Muscle of leg (tissue), 11 donors: Measurements from ENCODE around the gene ESYT2. TPM values are rescaled to one million over a fixed set of nuclear protein-coding genes. Genes with fewer than 3 reads are reported as not detected.

Experiments
- DNase-seq: peaks from one replicate; pipeline ENCODE4 v3.0.0; 2013
- H3K27ac ChIP-seq: one replicate; pipeline ENCODE4 v1.5.1; 2013; ENCODE audit warnings: mild to moderate bottlenecking, low read length, control low read depth
- H3K27me3 ChIP-seq: one replicate; pipeline ENCODE4 v1.6.1; 2013; ENCODE audit warnings: low read length; ENCODE audit not compliant: control insufficient read depth, insufficient read depth
- H3K36me3 ChIP-seq: one replicate; pipeline ENCODE4 v1.6.1; 2013; ENCODE audit warnings: low read length; ENCODE audit not compliant: control insufficient read depth, insufficient read depth
- H3K4me1 ChIP-seq: one replicate; pipeline ENCODE4 v1.6.1; 2013; ENCODE audit warnings: low read length; ENCODE audit not compliant: control insufficient read depth, insufficient read depth
- H3K4me3 ChIP-seq: one replicate; pipeline ENCODE4 v1.5.1; 2013; ENCODE audit warnings: low read length, control low read depth
- H3K9me3 ChIP-seq: replicated peaks from 2 replicates; pipeline ENCODE4 v1.6.1; 2013; ENCODE audit warnings: low read depth, low read length; ENCODE audit not compliant: control insufficient read depth
- WGBS: methylation state at CpG from one replicate; pipeline ENCODE4 v1.1.5; 2013; ENCODE audit warnings: missing lambda C conversion rate; ENCODE audit not compliant: insufficient coverage; 5-methylcytosine and 5-hydroxymethylcytosine counted together
- polyA plus RNA-seq, 8 donors: library from polyadenylated mRNA; unstranded; fragments of 120-200 nt; gene quantifications; one replicate each; pipeline versions ENCODE4 v1.2.1 to v1.2.3, GENCODE V29; 2013; ENCODE audit warnings: inconsistent platforms in 1 of 8, low replicate concordance in 1 of 8; ENCODE audit not compliant: insufficient read length in 8 of 8, insufficient read depth in 1 of 8
- total RNA-seq: library from RNA; stranded (reverse); fragments of 120-200 nt; gene quantifications from one replicate; pipeline ENCODE4 v1.2.4, GENCODE V29; 2013

Gene ESYT2
- total and polyA plus RNA-seq, 9 donors, result 27.4 to 46.5 (median 30.1) TPM

GRCh38 chr7:158772916-158773315, 56.4 kb downstream of the ESYT2 start:
- no peaks in the 10 kb centered on the region for H3K27me3 ChIP-seq
- DNase-seq, result no peak
- H3K9me3 ChIP-seq, result no peaks in the 10 kb centered on the region
- H3K36me3 ChIP-seq, result peaks cover 15% of the 10 kb centered on the region
- H3K27ac ChIP-seq, result no peak overlapping the region
- WGBS, result 80% methylated on average over 11 of the region's 11 CpGs
- no peaks in the 10 kb centered on the region for H3K4me1 ChIP-seq
- no peak overlapping the region for H3K4me3 ChIP-seq

- no peak overlapping the region for H3K4me3 ChIP-seq
- no peak overlapping the region for H3K27ac ChIP-seq
- peak; percentile 78 for DNase-seq
- H3K4me1 ChIP-seq, result no peaks in the 10 kb centered on the region
- H3K36me3 ChIP-seq, result peaks cover 25% of the 10 kb centered on the region
- WGBS, result 78% methylated on average over 14 of the region's 16 CpGs
- no peaks in the 10 kb centered on the region for H3K9me3 ChIP-seq
- no peaks in the 10 kb centered on the region for H3K27me3 ChIP-seq
These were observed 58.0 kb downstream of the ESYT2 start for GRCh38 chr7:158771213-158771834.

DNA sequence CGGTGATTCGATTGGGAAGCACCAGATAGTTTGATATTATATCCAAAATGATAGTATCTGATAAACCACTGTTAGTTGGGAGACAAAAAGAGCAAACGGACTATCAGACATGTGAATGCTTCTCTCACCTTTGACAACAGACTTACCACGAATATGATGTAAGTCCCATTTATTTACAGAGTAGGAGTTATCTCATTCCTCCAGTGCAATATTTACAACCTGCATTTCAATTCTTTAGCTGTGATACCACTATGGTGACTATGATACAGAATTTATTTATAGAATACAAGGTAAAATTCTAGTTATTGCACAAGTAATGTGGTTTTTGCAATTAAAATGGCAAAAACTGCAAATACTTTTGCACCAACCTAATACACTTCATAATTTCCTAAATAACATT, 61.6 kb downstream of the ESYT2 start:
- H3K27me3 ChIP-seq, result no peaks in the 10 kb centered on the region
- WGBS, result no CpG with 5 or more reads among the region's 4 CpGs
- no peaks in the 10 kb centered on the region for H3K4me1 ChIP-seq
- peaks cover 26% of the 10 kb centered on the region for H3K36me3 ChIP-seq
- H3K27ac ChIP-seq, result no peak overlapping the region
- H3K4me3 ChIP-seq, result no peak overlapping the region
- DNase-seq, result no peak
- no peaks in the 10 kb centered on the region for H3K9me3 ChIP-seq

DNA sequence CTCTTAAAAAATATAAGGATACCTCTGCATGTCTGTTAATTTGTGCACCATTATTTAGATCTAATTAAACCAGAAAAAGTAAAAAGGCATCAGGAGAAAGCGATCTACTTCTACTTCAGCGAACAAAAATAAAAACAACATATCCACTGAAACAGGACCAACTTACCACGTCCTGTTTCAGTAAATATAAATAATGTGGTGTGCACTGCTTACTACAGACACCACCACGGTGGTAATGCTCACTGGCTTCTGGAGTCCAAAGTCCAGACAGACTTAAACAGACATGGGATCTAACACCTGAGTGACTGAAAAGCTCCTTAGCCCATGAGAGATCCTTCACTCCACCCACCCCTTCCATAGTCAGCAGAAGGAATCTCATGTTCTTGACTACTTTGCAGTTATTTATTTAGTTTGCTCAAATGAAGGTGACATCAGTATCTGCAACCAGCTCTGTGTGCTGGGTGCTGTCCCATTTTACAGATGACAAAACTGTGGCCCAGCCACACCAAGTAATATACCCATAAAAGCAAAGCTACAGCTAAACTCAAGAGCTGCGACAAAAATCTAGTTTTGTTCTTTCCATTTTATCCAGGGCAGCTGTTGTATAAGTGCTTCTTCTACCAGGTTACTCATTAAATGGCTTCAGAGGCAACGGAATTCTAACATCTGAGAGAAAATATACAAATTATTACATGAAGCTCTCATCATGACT, 62.6 kb downstream of the ESYT2 start:
- WGBS, result 100% methylated on average over 1 of the region's 6 CpGs
- H3K36me3 ChIP-seq, result peaks cover 26% of the 10 kb centered on the region

DNA sequence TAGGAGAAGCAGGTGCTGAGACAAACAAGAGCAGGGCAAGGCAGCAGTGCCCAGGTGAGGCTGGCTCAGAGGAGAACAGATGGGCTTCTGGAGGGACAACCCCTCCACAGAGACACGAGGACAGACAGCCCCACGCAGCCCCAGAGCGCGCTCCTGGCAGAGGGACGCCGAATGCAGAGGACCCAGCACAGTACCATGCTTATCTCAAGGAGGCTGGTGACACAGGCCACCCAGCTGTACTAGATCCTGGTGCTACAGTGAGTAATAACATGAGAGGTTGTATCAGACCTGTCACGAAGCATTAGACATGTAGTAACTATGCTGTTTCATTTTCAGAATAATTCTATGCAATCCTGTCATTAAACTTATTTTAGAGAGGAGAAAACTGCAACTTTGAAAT, 64.3 kb downstream of the ESYT2 start:
- Histone ChIP-seq H3K4me3 (no peak overlapping the region), H3K36me3 (peaks cover 37% of the 10 kb centered on the region), H3K27me3 (no peaks in the 10 kb centered on the region), H3K27ac (no peak overlapping the region), H3K9me3 (no peaks in the 10 kb centered on the region), H3K4me1 (no peaks in the 10 kb centered on the region)
- no peak for DNase-seq
- 97% methylated on average over 6 of the region's 7 CpGs for WGBS

More for the DNA sequence above, 62.6 kb downstream of the ESYT2 start:
- Histone ChIP-seq H3K27ac (no peak overlapping the region), H3K4me3 (no peak overlapping the region), H3K4me1 (no peaks in the 10 kb centered on the region), H3K9me3 (no peaks in the 10 kb centered on the region), H3K27me3 (no peaks in the 10 kb centered on the region)
- no peak for DNase-seq

- H3K27ac ChIP-seq, result no peak overlapping the region
- 97% methylated on average over 11 of the region's 14 CpGs for WGBS
- peaks cover 49% of the 10 kb centered on the region for H3K36me3 ChIP-seq
- H3K9me3 ChIP-seq, result no peaks in the 10 kb centered on the region
- H3K27me3 ChIP-seq, result no peaks in the 10 kb centered on the region
- H3K4me1 ChIP-seq, result no peaks in the 10 kb centered on the region
- H3K4me3 ChIP-seq, result no peak overlapping the region
- DNase-seq, result no peak
These were observed 65.8 kb downstream of the ESYT2 start for GRCh38 chr7:158763454-158764033.

DNA sequence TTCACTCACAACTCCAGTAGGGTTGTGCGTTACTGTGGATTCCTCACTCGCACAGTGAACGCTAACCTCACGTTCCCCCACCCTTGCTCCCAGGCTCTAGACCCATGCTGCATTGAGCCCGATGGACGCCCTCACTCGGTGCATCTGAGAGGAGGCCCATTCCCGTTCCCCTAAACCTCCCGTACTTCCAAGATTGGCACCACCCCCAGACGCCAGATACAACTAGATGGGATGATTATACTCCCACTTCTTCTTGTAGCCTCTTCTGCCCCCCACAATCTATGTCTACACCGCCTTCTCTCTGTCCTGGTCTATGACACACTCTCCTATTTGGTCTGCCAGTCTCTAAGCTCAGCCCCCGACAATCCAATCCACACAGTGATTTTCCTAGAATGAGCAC, 67.4 kb downstream of the ESYT2 start:
- H3K9me3 ChIP-seq, result no peaks in the 10 kb centered on the region
- no peak overlapping the region for H3K4me3 ChIP-seq
- WGBS, result 89% methylated on average over 9 of the region's 12 CpGs
- H3K27ac ChIP-seq, result no peak overlapping the region
- peaks cover 54% of the 10 kb centered on the region for H3K36me3 ChIP-seq
- H3K4me1 ChIP-seq, result no peaks in the 10 kb centered on the region
- no peaks in the 10 kb centered on the region for H3K27me3 ChIP-seq
- no peak for DNase-seq

- WGBS, result 86% methylated on average over 4 of the region's 8 CpGs
- Histone ChIP-seq H3K4me3 (no peak overlapping the region), H3K27me3 (no peaks in the 10 kb centered on the region), H3K27ac (no peak overlapping the region), H3K4me1 (no peaks in the 10 kb centered on the region), H3K9me3 (no peaks in the 10 kb centered on the region), H3K36me3 (peaks cover 55% of the 10 kb centered on the region)
- DNase-seq, result no peak
These were observed 68.4 kb downstream of the ESYT2 start for GRCh38 chr7:158760936-158761335.

DNA sequence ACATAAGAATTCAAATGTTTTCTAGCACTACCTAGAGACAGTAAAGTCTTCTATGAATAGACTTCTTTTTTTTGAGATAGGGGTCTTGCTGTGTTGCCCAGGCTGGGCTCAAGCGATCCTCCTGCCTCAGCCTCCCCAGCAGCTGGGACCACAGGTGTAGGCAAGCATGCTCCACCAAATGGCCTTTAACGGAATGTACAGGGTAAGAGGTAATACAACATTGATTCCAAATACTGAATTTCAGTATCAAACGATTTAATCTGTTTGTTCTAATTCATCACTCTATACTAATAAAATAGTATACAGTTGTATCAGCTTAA, 68.9 kb downstream of the ESYT2 start:
- Histone ChIP-seq H3K9me3 (no peaks in the 10 kb centered on the region), H3K27me3 (no peaks in the 10 kb centered on the region), H3K4me3 (no peak overlapping the region), H3K27ac (no peak overlapping the region), H3K4me1 (no peaks in the 10 kb centered on the region), H3K36me3 (peaks cover 58% of the 10 kb centered on the region)
- DNase-seq, result no peak
- WGBS, result 100% methylated on average over 1 of the region's 3 CpGs

DNA sequence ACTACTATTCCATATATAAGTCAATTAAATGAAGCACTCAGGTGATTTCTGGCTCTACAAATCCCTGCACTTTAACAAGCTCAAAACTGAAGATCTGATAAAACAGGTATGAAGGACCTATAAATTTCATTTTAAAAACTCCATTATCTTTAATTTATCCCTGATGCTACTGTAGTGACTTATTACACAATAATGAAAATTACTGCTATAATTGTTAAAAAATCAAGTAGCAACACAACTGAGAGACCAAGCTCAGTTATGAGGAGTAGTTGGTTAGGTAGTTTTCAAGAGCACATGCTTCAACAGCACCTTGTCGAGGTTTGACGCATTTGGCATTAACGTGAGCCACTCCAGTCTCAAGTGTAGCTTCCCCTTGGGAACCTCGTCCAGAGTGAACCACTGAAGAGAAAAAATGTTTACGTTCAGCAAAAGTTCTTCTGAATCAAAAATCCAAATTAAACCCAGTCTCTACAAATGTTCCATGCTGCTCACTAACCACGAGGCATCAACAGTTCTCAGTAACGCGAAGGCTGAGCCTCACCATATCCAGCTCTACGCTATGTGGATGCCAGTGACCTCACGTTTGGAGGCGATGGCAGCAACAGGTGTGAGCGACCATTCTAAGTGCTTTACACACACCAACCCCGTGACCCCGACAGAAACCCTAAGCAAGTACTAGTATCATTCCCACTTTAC, 69.4 kb downstream of the ESYT2 start:
- Histone ChIP-seq H3K27ac (no peak overlapping the region), H3K36me3 (peaks cover 57% of the 10 kb centered on the region), H3K27me3 (no peaks in the 10 kb centered on the region), H3K9me3 (no peaks in the 10 kb centered on the region), H3K4me3 (no peak overlapping the region), H3K4me1 (no peaks in the 10 kb centered on the region)
- WGBS, result 91% methylated on average over 12 of the region's 14 CpGs
- no peak for DNase-seq
